Measurements from ENCODE around the gene MITF.

The MITF gene

DNA sequence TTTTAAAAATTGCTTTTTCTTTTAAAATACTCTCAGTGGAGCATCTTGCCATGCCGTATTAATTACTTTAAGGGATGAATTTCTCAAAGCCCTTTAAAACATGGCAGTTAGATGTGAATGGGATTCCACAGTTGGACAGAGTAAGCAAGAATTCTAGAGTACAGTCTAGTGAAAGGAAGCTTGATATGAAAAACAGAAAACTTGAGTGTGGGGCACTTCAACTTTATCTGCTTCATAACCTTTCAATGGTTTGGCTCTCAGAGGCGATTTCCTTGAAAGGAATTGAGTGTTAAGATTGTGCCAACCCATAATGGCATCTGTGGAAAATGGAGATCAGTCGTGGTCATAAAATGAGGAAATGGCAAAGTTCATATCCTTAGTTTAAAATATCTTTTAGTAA, 132.6 kb downstream of the MITF start:
- no peak for TF ChIP-seq POLR2AphosphoS5 (IDR thresholded peaks at IDR 0.05; ENCODE audit: borderline replicate concordance, low read depth, low read length)
- TF ChIP-seq EZH2 (IDR thresholded peaks at IDR 0.05) = no peak
- no peak for TF ChIP-seq FOXP2 (optimal IDR thresholded peaks at IDR 0.05; ENCODE audit: control extremely low read depth, extremely low read length, insufficient read depth)
- H3K27ac ChIP-seq = no peak overlapping the region
- H3K9me3 ChIP-seq (ENCODE audit: low read depth, low read length) = no peaks in the 10 kb centered on the region
- H3K4me3 ChIP-seq = no peak overlapping the region
- H3K9ac ChIP-seq (ENCODE audit: insufficient read length) = no peak overlapping the region
- no peaks in the 10 kb centered on the region for H3K36me3 ChIP-seq (ENCODE audit: insufficient read depth, low read length)
- DNase-seq (ENCODE audit: low read depth, low spot score) = no peak

DNA sequence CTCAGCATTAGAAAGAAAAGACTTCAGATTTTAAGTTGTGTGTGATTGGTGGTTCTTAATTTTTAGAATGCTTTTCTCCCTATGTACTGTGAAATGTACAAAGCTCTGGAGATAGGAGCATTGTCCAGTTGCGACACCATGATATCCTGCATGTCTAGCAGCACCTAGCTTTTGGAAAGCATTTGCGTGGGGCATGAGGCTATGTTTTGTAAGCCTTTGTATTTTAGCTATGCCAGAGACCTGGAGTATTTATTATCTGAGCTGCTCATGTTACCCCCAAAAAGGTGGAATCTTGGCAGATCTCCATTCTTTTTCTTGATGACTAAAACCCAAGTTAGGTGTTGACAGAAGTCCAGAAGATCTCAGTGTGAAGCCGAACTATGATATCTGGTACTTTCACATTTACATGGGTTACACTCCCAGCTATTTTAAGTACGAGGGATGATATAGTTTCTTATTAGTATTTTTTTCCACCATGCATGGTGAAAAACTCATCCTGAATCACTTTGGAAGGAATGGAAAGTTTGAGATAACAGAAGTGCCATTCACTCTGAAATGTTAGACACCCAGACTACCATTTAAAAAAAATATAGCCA, 133.6 kb downstream of the MITF start:
- H3K9me3 ChIP-seq (ENCODE audit: low read depth, low read length) = no peaks in the 10 kb centered on the region
- no peak overlapping the region for H3K4me3 ChIP-seq
- TF ChIP-seq EZH2 (IDR thresholded peaks at IDR 0.05) (no peak), FOXP2 (optimal IDR thresholded peaks at IDR 0.05; ENCODE audit: control extremely low read depth, extremely low read length, insufficient read depth) (no peak), POLR2AphosphoS5 (IDR thresholded peaks at IDR 0.05; ENCODE audit: borderline replicate concordance, low read depth, low read length) (no peak)
- H3K36me3 ChIP-seq (ENCODE audit: insufficient read depth, low read length) = no peaks in the 10 kb centered on the region
- no peak overlapping the region for H3K27ac ChIP-seq
- no peak for DNase-seq (ENCODE audit: low read depth, low spot score)
- no peak overlapping the region for H3K9ac ChIP-seq (ENCODE audit: insufficient read length)

DNA sequence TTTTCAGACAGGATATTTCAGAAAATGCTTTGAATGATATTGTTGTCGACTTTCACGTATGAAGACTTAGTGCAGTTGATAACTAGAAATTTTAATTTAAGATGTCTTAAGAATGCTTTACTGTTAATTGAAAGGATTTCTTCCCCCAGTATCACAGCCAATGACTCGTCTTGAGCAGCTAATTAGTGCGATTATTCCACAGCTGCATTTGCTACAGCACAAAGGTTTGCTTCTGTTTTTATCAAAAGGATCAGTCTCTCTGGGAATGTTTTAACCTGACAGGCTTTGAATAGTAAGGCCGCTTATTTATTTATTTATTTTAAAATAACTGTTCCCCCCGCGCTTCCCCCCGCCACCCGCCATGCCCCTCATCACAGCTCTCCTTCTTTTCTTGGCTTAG, 136.8 kb downstream of the MITF start:
- no peak for TF ChIP-seq POLR2AphosphoS5 (IDR thresholded peaks at IDR 0.05; ENCODE audit: borderline replicate concordance, low read depth, low read length)
- no peak for TF ChIP-seq FOXP2 (optimal IDR thresholded peaks at IDR 0.05; ENCODE audit: control extremely low read depth, extremely low read length, insufficient read depth)
- TF ChIP-seq EZH2 (IDR thresholded peaks at IDR 0.05) = no peak
- Histone ChIP-seq H3K4me3 (no peak overlapping the region), H3K9ac (ENCODE audit: insufficient read length) (no peak overlapping the region), H3K27ac (no peak overlapping the region), H3K9me3 (ENCODE audit: low read depth, low read length) (no peaks in the 10 kb centered on the region), H3K36me3 (ENCODE audit: insufficient read depth, low read length) (no peaks in the 10 kb centered on the region)
- no peak for DNase-seq (ENCODE audit: low read depth, low spot score)

DNA sequence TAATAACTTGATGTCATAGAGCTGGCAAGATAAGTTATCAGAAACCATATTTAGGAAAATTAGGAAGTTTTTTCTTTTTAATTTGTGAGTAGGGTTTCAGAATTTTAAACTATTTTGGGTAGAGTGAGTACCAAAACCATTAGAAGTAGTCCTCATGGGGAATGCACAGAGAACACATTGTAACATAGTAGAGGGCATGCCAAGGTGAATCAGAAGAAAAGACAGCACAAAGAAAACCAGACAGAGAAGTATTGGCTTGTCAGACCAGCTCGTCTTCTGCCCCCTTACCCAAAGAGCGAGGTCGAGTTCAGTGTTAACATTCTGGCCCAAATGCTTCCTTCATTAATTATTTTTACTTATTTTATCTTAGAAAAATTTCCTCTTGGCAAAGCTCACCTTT, 139.0 kb downstream of the MITF start:
- H3K4me3 ChIP-seq = no peak overlapping the region
- TF ChIP-seq FOXP2 (optimal IDR thresholded peaks at IDR 0.05; ENCODE audit: control extremely low read depth, extremely low read length, insufficient read depth) (no peak), EZH2 (IDR thresholded peaks at IDR 0.05) (no peak), POLR2AphosphoS5 (IDR thresholded peaks at IDR 0.05; ENCODE audit: borderline replicate concordance, low read depth, low read length) (no peak)
- H3K9me3 ChIP-seq (ENCODE audit: low read depth, low read length) = no peaks in the 10 kb centered on the region

DNA sequence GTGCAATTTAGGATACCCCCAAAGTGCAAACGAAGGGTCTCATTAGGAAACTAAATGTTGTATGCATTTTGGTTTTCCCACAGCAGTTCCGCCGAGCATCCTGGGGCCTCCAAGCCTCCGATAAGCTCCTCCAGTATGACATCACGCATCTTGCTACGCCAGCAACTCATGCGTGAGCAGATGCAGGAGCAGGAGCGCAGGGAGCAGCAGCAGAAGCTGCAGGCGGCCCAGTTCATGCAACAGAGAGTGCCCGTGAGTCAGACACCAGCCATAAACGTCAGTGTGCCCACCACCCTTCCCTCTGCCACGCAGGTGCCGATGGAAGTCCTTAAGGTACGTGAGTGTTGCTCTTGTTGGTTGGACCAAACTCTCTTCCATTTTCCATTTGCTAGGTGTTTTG, 139.8 kb downstream of the MITF start:
- H3K9ac ChIP-seq (ENCODE audit: insufficient read length) = no peak overlapping the region
- no peak for DNase-seq (ENCODE audit: low read depth, low spot score)
- H3K36me3 ChIP-seq (ENCODE audit: insufficient read depth, low read length) = no peaks in the 10 kb centered on the region
- no peak for TF ChIP-seq FOXP2 (optimal IDR thresholded peaks at IDR 0.05; ENCODE audit: control extremely low read depth, extremely low read length, insufficient read depth)
- no peak for TF ChIP-seq POLR2AphosphoS5 (IDR thresholded peaks at IDR 0.05; ENCODE audit: borderline replicate concordance, low read depth, low read length)
- no peak for TF ChIP-seq EZH2 (IDR thresholded peaks at IDR 0.05)
- no peak overlapping the region for H3K27ac ChIP-seq
- no peaks in the 10 kb centered on the region for H3K9me3 ChIP-seq (ENCODE audit: low read depth, low read length)
- no peak overlapping the region for H3K4me3 ChIP-seq

More for the DNA sequence above, 139.0 kb downstream of the MITF start:
- Histone ChIP-seq H3K9ac (ENCODE audit: insufficient read length) (no peak overlapping the region), H3K36me3 (ENCODE audit: insufficient read depth, low read length) (no peaks in the 10 kb centered on the region), H3K27ac (no peak overlapping the region)
- no peak for DNase-seq (ENCODE audit: low read depth, low spot score)

DNA sequence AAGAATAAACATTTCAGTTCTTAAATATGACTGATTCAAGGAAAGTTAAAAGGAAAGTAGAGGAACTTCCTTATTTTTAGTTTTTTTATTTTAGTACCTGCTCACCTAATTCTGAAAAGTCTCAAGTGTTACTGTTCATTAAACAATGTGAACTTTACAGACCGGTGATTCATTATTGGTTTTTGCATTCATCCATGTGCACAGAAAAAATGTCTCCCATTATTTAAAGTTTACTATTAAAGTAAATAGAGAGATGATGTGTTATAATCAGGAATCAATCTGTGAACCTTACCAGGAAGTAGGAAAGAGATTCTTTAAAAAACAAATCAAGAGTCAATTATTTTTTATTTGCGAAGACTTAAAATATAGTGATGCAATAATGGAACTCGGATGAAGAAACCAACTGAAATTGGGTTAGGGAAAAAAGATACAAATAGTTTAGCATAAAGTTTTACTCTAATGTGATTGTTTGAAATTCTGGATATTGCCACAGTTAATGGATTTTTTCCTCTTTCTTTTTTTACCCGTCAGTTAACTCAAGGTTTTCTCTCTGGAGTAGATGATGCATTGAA, 140.9 kb downstream of the MITF start:
- Histone ChIP-seq H3K9ac (ENCODE audit: insufficient read length) (no peak overlapping the region), H3K4me3 (no peak overlapping the region), H3K27ac (no peak overlapping the region), H3K9me3 (ENCODE audit: low read depth, low read length) (no peaks in the 10 kb centered on the region), H3K36me3 (ENCODE audit: insufficient read depth, low read length) (no peaks in the 10 kb centered on the region)
- TF ChIP-seq POLR2AphosphoS5 (IDR thresholded peaks at IDR 0.05; ENCODE audit: borderline replicate concordance, low read depth, low read length) (no peak), FOXP2 (optimal IDR thresholded peaks at IDR 0.05; ENCODE audit: control extremely low read depth, extremely low read length, insufficient read depth) (no peak), EZH2 (IDR thresholded peaks at IDR 0.05) (no peak)
- no peak for DNase-seq (ENCODE audit: low read depth, low spot score)

DNA sequence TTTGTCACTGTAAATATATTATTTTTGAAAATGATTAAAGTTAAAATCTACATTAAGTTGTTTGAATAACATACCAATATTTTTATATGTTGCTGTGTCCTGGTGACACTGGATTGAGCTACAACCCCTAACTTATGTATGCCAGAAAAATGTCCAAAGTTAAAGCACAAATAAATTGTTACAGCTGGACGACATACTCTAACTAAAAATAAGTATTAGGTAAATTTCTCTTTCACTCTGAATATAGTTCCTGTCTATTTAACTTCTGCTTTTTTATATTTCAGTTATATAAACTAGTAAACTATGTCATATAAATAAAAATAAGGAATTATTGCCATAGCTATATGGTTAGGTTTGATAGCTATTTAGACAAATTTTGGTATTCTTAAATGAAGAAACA, 141.8 kb downstream of the MITF start:
- no peak for DNase-seq (ENCODE audit: low read depth, low spot score)
- Histone ChIP-seq H3K36me3 (ENCODE audit: insufficient read depth, low read length) (no peaks in the 10 kb centered on the region), H3K4me3 (no peak overlapping the region), H3K9ac (ENCODE audit: insufficient read length) (no peak overlapping the region), H3K9me3 (ENCODE audit: low read depth, low read length) (no peaks in the 10 kb centered on the region), H3K27ac (no peak overlapping the region)
- TF ChIP-seq EZH2 (IDR thresholded peaks at IDR 0.05) (no peak), POLR2AphosphoS5 (IDR thresholded peaks at IDR 0.05; ENCODE audit: borderline replicate concordance, low read depth, low read length) (no peak), FOXP2 (optimal IDR thresholded peaks at IDR 0.05; ENCODE audit: control extremely low read depth, extremely low read length, insufficient read depth) (no peak)

DNA sequence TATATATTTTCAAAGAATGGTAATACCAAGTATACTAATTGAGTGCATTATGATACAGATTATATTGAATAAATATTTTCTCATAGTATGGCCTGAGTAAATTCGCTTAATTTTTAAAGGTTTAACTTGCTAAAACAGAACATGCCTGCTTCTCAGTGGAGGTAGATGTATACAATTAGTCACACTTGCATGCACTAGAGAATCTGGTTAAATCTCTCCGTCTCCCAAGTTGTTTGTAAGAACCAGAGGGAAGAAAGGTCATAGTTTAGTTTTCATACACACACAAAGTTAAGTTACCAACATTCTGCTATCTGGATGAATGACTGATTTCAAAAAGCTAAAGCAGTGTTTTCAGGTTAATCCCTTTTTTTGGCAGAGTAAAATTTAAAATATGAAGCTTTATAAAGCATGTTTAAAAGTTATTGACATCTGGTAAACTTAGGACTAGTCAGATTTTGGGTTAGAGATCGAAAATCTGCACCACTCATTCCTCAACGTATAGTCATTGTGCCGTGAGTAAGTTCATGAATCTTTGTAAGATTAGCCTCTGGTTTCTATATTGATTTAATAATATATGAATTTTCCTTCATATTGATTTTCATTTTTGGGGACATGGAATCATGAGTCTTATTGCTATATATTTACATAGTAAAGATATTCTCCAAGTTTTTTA, 142.6 kb downstream of the MITF start:
- no peak overlapping the region for H3K27ac ChIP-seq
- TF ChIP-seq FOXP2 (optimal IDR thresholded peaks at IDR 0.05; ENCODE audit: control extremely low read depth, extremely low read length, insufficient read depth) (no peak), POLR2AphosphoS5 (IDR thresholded peaks at IDR 0.05; ENCODE audit: borderline replicate concordance, low read depth, low read length) (no peak)

More for the DNA sequence above, 142.6 kb downstream of the MITF start:
- Histone ChIP-seq H3K4me3 (no peak overlapping the region), H3K9me3 (ENCODE audit: low read depth, low read length) (no peaks in the 10 kb centered on the region), H3K36me3 (ENCODE audit: insufficient read depth, low read length) (no peaks in the 10 kb centered on the region), H3K9ac (ENCODE audit: insufficient read length) (no peak overlapping the region)
- no peak for DNase-seq (ENCODE audit: low read depth, low spot score)
